B cell (primary cell): ENCODE measurements around the gene RMC1. TPM values are rescaled to one million over a fixed set of nuclear protein-coding genes. Genes with fewer than 3 reads are reported as not detected.

Experiments used
- ATAC-seq: fragments of 200-7000 bp; cut with Tn5 transposase; one replicate; pipeline ENCODE4 v1.10.0; 2021; ENCODE audit warnings: low read depth, mild to moderate bottlenecking, moderate number of reproducible peaks, moderate library complexity
- CTCF ChIA-PET: fragments of 350-600 bp; sonication (Branson Sonifier 250); formaldehyde crosslinking; loops from one replicate; lab custom pipeline; 2021; ENCODE audit warnings: antibody characterized with exemption, inconsistent platforms; lab: Charles Lee
- POLR2A ChIA-PET: fragments of 350-600 bp; sonication (Branson Sonifier 250); formaldehyde crosslinking; loops from one replicate; lab custom pipeline; 2021; ENCODE audit warnings: antibody characterized with exemption; lab: Charles Lee
- DNase-seq: peaks from one replicate; pipeline ENCODE4 v3.0.0; 2013
- H2AFZ ChIP-seq: 2 replicates; pipeline ENCODE4 v1.6.1; 2012; ENCODE audit warnings: mild to moderate bottlenecking, low read depth, low read length; ENCODE audit not compliant: insufficient read depth, poor library complexity, severe bottlenecking
- H3K27ac ChIP-seq, 2 donors: 1 replicate in 1 of 2; 2 replicates in 1 of 2; pipeline ENCODE4 v1.5.1; 2012 to 2013; ENCODE audit warnings: low read length in 2 of 2, mild to moderate bottlenecking in 2 of 2, moderate library complexity in 1 of 2
- H3K27me3 ChIP-seq, 4 experiments: fragments of 200-600 bp in 1 of 4; sonication (generic) in 1 of 4; replicated peaks in 1 of 4; 1 replicate in 2 of 4; 2 replicates in 2 of 4; pipeline versions ENCODE4 v1.6.1 to v1.7.0; 2013 to 2016; ENCODE audit warnings: low read length in 3 of 4, mild to moderate bottlenecking in 2 of 4, mixed read lengths in 1 of 4, moderate library complexity in 1 of 4; ENCODE audit not compliant: insufficient read depth in 4 of 4, control insufficient read depth in 3 of 4; ENCODE audit errors: control extremely low read depth in 1 of 4
- H3K36me3 ChIP-seq, 2 experiments: replicated peaks in 1 of 2; 1 replicate in 1 of 2; 2 replicates in 1 of 2; pipeline versions ENCODE4 v1.6.1 to v1.7.1; 2013; ENCODE audit warnings: low read length in 1 of 2; ENCODE audit not compliant: insufficient read depth in 2 of 2, control insufficient read depth in 1 of 2; ENCODE audit errors: control extremely low read depth in 1 of 2, extremely low read depth in 1 of 2
- H3K4me1 ChIP-seq, 2 donors: fragments of 200-600 bp in 1 of 2; sonication (generic) in 1 of 2; 1 replicate in 1 of 2; 2 replicates in 1 of 2; pipeline versions ENCODE4 v1.5.1 to v1.6.1; 2013 to 2017; ENCODE audit warnings: low read length in 2 of 2; ENCODE audit not compliant: control insufficient read depth in 2 of 2, insufficient read depth in 2 of 2
- H3K4me2 ChIP-seq: replicated peaks from 2 replicates; pipeline ENCODE3; 2012; ENCODE audit warnings: mild to moderate bottlenecking, low read depth, low read length; ENCODE audit not compliant: poor library complexity, severe bottlenecking
- H3K4me3 ChIP-seq, 5 experiments: fragments of 200-600 bp in 1 of 5; sonication (generic) in 1 of 5; 1 replicate in 3 of 5; 2 replicates in 2 of 5; pipeline versions ENCODE4 v1.5.1 to v1.7.0; 2011 to 2016; ENCODE audit warnings: low read length in 4 of 5, mild to moderate bottlenecking in 4 of 5, low read depth in 2 of 5, control low read depth in 1 of 5, moderate library complexity in 1 of 5; ENCODE audit not compliant: insufficient read depth in 1 of 5; ENCODE audit errors: control extremely low read depth in 1 of 5, extremely low read depth in 1 of 5
- H3K79me2 ChIP-seq: fragments of 200-600 bp; sonication (generic); one replicate; pipeline ENCODE4 v1.6.0; 2016; ENCODE audit warnings: low read length; ENCODE audit not compliant: control insufficient read depth, insufficient read depth
- H3K9ac ChIP-seq: fragments of 200-600 bp; sonication (generic); 2 replicates; pipeline ENCODE4 v1.6.1; 2017; ENCODE audit warnings: mild to moderate bottlenecking, low read length, moderate library complexity
- H3K9me3 ChIP-seq, 3 donors: one replicate each; pipeline versions ENCODE4 v1.6.1 to v1.7.1; 2013; ENCODE audit warnings: low read length in 2 of 3; ENCODE audit not compliant: control insufficient read depth in 2 of 3, insufficient read depth in 1 of 3; ENCODE audit errors: control extremely low read depth in 1 of 3
- H4K20me1 ChIP-seq: 2 replicates; pipeline ENCODE4 v1.6.0; 2012; ENCODE audit warnings: mild to moderate bottlenecking, low read length; ENCODE audit not compliant: insufficient read depth, control insufficient read depth, poor library complexity, severe bottlenecking
- H3K27ac Mint-ChIP-seq: one replicate; pipeline ENCODE4 v1.8.0; 2021; ENCODE audit warnings: mixed read lengths
- H3K27me3 Mint-ChIP-seq: one replicate; pipeline ENCODE4 v1.8.0; 2021; ENCODE audit warnings: mixed read lengths
- H3K4me1 Mint-ChIP-seq: one replicate; pipeline ENCODE4 v1.8.0; 2021; ENCODE audit warnings: mixed read lengths
- H3K4me3 Mint-ChIP-seq: one replicate; pipeline ENCODE4 v1.8.0; 2021; ENCODE audit warnings: mixed read lengths
- H3K9me3 Mint-ChIP-seq: one replicate; pipeline ENCODE4 v1.8.0; 2022; ENCODE audit warnings: mixed read lengths; ENCODE audit not compliant: insufficient read depth
- CTCF ChIP-seq: fragments of 200-600 bp; IDR thresholded peaks from one replicate; pipeline ENCODE4 v1.8.0; 2022; ENCODE audit warnings: antibody characterized with exemption, mild to moderate bottlenecking
- EZH2 ChIP-seq: IDR thresholded peaks from 2 replicates; pipeline ENCODE4 v1.6.1; 2012; ENCODE audit warnings: borderline replicate concordance, low read depth, mild to moderate bottlenecking, moderate library complexity, low read length; ENCODE audit not compliant: insufficient read depth, poor library complexity, severe bottlenecking
- WGBS: methylation state at CpG from one replicate; pipeline ENCODE4 v1.1.5; 2013; ENCODE audit warnings: missing lambda C conversion rate; ENCODE audit not compliant: insufficient coverage; 5-methylcytosine and 5-hydroxymethylcytosine counted together
- intact Hi-C: fragments of 100-400 bp; cut with micrococcal nuclease; formaldehyde crosslinking; loops from one replicate; pipeline ENCODE4 v1.10.0; 2022
- polyA plus RNA-seq: library from polyadenylated mRNA; depleted of rRNA; stranded (reverse); fragments of >200 nt; gene quantifications from 2 replicates; pipeline ENCODE4 v1.2.3, GENCODE V29; 2012
- total RNA-seq, 2 donors: library from RNA; stranded (reverse); fragments of 120-200 nt in 1 of 2; gene quantifications; 1 replicate in 1 of 2; 2 replicates in 1 of 2; pipeline versions ENCODE4 v1.2.3 to v1.2.4, GENCODE V29; 2013 to 2022

RMC1 gene
- total and polyA plus RNA-seq, 2 donors (not counting 1 experiment from before 2014, with no cell fraction given) = 77.3 to 137 TPM

GRCh38 chr18:23537274-23537673 is 34.0 kb downstream of the RMC1 start:
- peaks cover 6 to 75% of the 10 kb centered on the region in 2 experiments for H3K36me3 ChIP-seq
- no peak overlapping the region for H3K4me3 Mint-ChIP-seq
- peaks cover 29 to 39% of the 10 kb centered on the region in 2 donors for H3K4me1 ChIP-seq
- no peak overlapping the region for H2AFZ ChIP-seq
- no peaks in the 10 kb centered on the region for H3K79me2 ChIP-seq
- ChIA-PET CTCF (no interaction called here), POLR2A (no interaction called here)
- H3K27ac ChIP-seq = no peak overlapping the region
- H3K27ac Mint-ChIP-seq = no peak overlapping the region
- H3K9ac ChIP-seq = no peak overlapping the region
- peaks cover 33% of the 10 kb centered on the region for H3K4me1 Mint-ChIP-seq
- no peaks in the 10 kb centered on the region for H3K27me3 ChIP-seq
- DNase-seq (no peak), ATAC-seq (no peak)
- H3K9me3 Mint-ChIP-seq = no peaks in the 10 kb centered on the region
- 95% methylated on average over 3 of the region's 7 CpGs for WGBS
- H3K9me3 ChIP-seq = no peaks in the 10 kb centered on the region
- H3K4me3 ChIP-seq = no peak overlapping the region
- TF ChIP-seq CTCF (no peak), EZH2 (no peak)
- intact Hi-C loops = no loop called here
- no peak overlapping the region for H3K4me2 ChIP-seq
- peaks cover 8% of the 10 kb centered on the region for H4K20me1 ChIP-seq
- no peaks in the 10 kb centered on the region for H3K27me3 Mint-ChIP-seq

GRCh38 chr18:23538001-23538400 is 34.7 kb downstream of the RMC1 start:
- Mint-ChIP-seq H3K27me3 (no peaks in the 10 kb centered on the region), H3K9me3 (no peaks in the 10 kb centered on the region), H3K4me3 (no peak overlapping the region), H3K4me1 (peaks cover 36% of the 10 kb centered on the region), H3K27ac (no peak overlapping the region)
- intact Hi-C loops = no loop called here
- WGBS = 96% methylated on average over 8 of the region's 9 CpGs
- no peak overlapping the region for H3K9ac ChIP-seq
- CTCF ChIA-PET = no interaction called here
- no peaks in the 10 kb centered on the region for H3K79me2 ChIP-seq
- no peaks in the 10 kb centered on the region for H3K9me3 ChIP-seq
- no peak overlapping the region for H3K4me3 ChIP-seq
- H3K4me2 ChIP-seq = no peak overlapping the region
- POLR2A ChIA-PET = no interaction called here
- no peaks in the 10 kb centered on the region for H3K27me3 ChIP-seq
- peaks cover 8% of the 10 kb centered on the region for H4K20me1 ChIP-seq
- ATAC-seq (no peak), DNase-seq (no peak)
- H3K4me1 ChIP-seq = peaks cover 31 to 41% of the 10 kb centered on the region in 2 donors
- H3K36me3 ChIP-seq = peaks cover 6 to 76% of the 10 kb centered on the region in 2 experiments
- H2AFZ ChIP-seq = no peak overlapping the region
- H3K27ac ChIP-seq = no peak overlapping the region
- no peak for TF ChIP-seq EZH2
- TF ChIP-seq CTCF = no peak
